Left ventricle myocardium inferior (tissue), 1 donor: Measurements from ENCODE around the gene PATJ. TPM values are rescaled to one million over a fixed set of nuclear protein-coding genes. Genes with fewer than 3 reads are reported as not detected.

ENCODE experiments used
- DNase-seq: peaks from one replicate; pipeline ENCODE4 v3.0.0-alpha.2; 2020
- H3K27ac ChIP-seq: fragments of 200-600 bp; replicated peaks from 2 replicates; pipeline ENCODE4 v1.8.0; 2021
- H3K27me3 ChIP-seq: fragments of 200-600 bp; 2 replicates; pipeline ENCODE4 v1.8.0; 2021; ENCODE audit warnings: low read depth
- H3K36me3 ChIP-seq: fragments of 200-600 bp; 2 replicates; pipeline ENCODE4 v1.8.0; 2021
- H3K4me1 ChIP-seq: fragments of 200-600 bp; 2 replicates; pipeline ENCODE4 v1.8.0; 2021
- H3K4me3 ChIP-seq: fragments of 200-600 bp; 2 replicates; pipeline ENCODE4 v1.8.0; 2021; ENCODE audit warnings: mild to moderate bottlenecking, moderate library complexity
- H3K9me3 ChIP-seq: fragments of 200-600 bp; replicated peaks from 2 replicates; pipeline ENCODE4 v1.8.0; 2021
- CTCF ChIP-seq: fragments of 200-600 bp; IDR thresholded peaks from 2 replicates; pipeline ENCODE4 v1.8.0; 2021; ENCODE audit warnings: antibody characterized with exemption, mild to moderate bottlenecking, borderline replicate concordance
- intact Hi-C: fragments of 100-400 bp; cut with micrococcal nuclease; formaldehyde crosslinking; loops from one replicate; pipeline ENCODE4 v1.11.0; 2022
- total RNA-seq: library from RNA; stranded (reverse); fragmentation: NEBNext Ultra II Directional; extraction: Animal tissue kit (Norgen Biotek cat#: 25700); gene quantifications from one replicate; pipeline ENCODE4 v1.2.1, GENCODE V29; 2021
- donor health status: DM: no; HTN: yes; CAD: no; lungs with severe emphysema.

Gene PATJ
- total RNA-seq, 1 donor from 2014 or later = 166 TPM

DNA sequence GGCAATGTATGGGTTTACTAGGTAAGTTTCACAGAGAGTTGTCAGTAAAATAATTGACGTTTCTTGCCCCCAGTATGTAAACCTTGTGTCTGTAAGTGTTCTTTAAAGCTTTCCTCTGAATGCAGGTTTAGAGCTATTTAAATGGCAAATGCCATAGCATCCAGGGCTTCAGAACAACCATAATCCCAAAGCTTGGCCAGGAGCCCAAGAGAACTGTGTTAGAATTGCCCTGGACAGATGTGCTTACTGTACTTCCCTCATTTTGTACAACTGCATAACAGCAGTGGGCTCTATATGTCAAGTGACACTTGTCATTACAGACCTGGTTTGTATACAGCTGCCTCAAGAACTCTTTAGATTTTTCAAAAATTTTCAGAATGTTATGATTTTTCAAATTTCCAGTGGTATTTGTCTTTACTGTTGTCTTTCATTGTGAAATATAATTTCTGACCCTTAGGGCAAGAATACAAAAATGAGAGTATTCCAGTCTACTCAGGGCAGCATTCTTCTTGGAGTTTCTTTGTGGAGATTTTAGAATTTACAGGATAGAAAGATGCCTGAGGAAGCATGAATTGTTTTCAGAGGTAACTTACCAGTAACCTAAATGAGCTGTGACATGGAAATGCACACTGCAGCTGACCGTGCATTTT is 315.5 kb downstream of the PATJ start:
- intact Hi-C loops = no loop called here
- H3K4me1 ChIP-seq = peaks cover 37% of the 10 kb centered on the region
- H3K27me3 ChIP-seq = no peaks in the 10 kb centered on the region
- H3K9me3 ChIP-seq = no peaks in the 10 kb centered on the region
- H3K36me3 ChIP-seq = no peaks in the 10 kb centered on the region
- no peak for TF ChIP-seq CTCF
- peak overlapping the region; percentile 54 for H3K27ac ChIP-seq
- no peak overlapping the region for H3K4me3 ChIP-seq
- DNase-seq = no peak

- intact Hi-C loops = no loop called here
- no peak for DNase-seq
- no peak for TF ChIP-seq CTCF
- Histone ChIP-seq H3K9me3 (no peaks in the 10 kb centered on the region), H3K4me3 (no peak overlapping the region), H3K27ac (peak overlapping the region; percentile 54), H3K36me3 (no peaks in the 10 kb centered on the region), H3K4me1 (peaks cover 39% of the 10 kb centered on the region), H3K27me3 (no peaks in the 10 kb centered on the region)
These were observed 316.7 kb downstream of the PATJ start for GRCh38 chr1:62058956-62059355.

- Histone ChIP-seq H3K4me3 (no peak overlapping the region), H3K27ac (peak overlapping the region; percentile 1), H3K27me3 (no peaks in the 10 kb centered on the region), H3K4me1 (peaks cover 53% of the 10 kb centered on the region), H3K36me3 (no peaks in the 10 kb centered on the region), H3K9me3 (peaks cover 6% of the 10 kb centered on the region)
- intact Hi-C loops = loop anchor here (10.0 kb wide), 1 partner anchor 107 kb away; no protein-coding TSS in a partner anchor
- TF ChIP-seq CTCF = no peak
- DNase-seq = no peak
These were observed 319.8 kb downstream of the PATJ start for GRCh38 chr1:62062087-62062486.

DNA sequence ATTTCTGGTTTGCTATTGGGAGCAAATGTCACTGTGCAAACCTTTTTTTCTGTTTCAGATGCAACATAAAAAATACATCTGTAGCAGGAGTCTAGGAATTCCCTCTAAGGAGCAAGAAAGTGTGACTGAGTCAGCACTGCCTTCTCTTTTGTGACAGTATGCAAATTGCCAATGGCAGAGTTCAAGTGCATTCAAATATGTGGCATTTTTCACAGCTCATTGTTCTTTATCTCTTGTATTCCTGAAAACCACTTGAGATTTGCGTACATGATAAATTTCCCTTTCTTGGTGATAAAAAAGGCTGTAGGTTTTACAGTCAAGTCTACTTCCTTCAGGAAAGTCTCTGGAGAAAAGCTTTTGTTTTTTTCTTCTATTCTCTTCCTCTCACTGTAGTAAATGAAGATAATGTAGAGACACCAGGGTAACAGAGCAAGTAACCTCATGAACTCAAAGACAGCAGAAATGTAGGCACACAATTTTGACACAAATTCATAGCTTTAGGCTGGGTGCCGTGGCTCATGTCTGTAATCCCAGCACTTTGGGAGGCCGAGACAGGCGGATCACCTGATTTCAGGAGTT is 322.6 kb downstream of the PATJ start:
- TF ChIP-seq CTCF = no peak
- Histone ChIP-seq H3K27me3 (no peaks in the 10 kb centered on the region), H3K27ac (peak overlapping the region; percentile 93), H3K4me1 (peaks cover 59% of the 10 kb centered on the region), H3K36me3 (no peaks in the 10 kb centered on the region), H3K4me3 (no peak overlapping the region), H3K9me3 (peaks cover 6% of the 10 kb centered on the region)
- no peak for DNase-seq
- intact Hi-C loops = loop anchor here (10.0 kb wide), 1 partner anchor 110 kb away; no protein-coding TSS in a partner anchor

GRCh38 chr1:62066713-62067112 is 324.4 kb downstream of the PATJ start:
- H3K4me1 ChIP-seq = peaks cover 71% of the 10 kb centered on the region
- H3K27ac ChIP-seq = peak overlapping the region; percentile 93
- peaks cover 6% of the 10 kb centered on the region for H3K9me3 ChIP-seq
- no peaks in the 10 kb centered on the region for H3K36me3 ChIP-seq
- no peak for TF ChIP-seq CTCF
- no peak for DNase-seq
- no peak overlapping the region for H3K4me3 ChIP-seq
- intact Hi-C loops = loop anchor here (10.0 kb wide), 1 partner anchor 112 kb away; no protein-coding TSS in a partner anchor
- H3K27me3 ChIP-seq = no peaks in the 10 kb centered on the region
